C4-2B (cell line): Measurements from ENCODE around the gene ZNF79.

Experiments used
- ZFX ChIP-seq: fragments of 450-650 bp; IDR thresholded peaks from 2 replicates; pipeline ENCODE4 v1.6.1; 2017
- TF ChIP-seq, protein P1 (sequence below): fragments of 450-650 bp; conservative IDR thresholded peaks from 2 replicates; pipeline ENCODE4 v1.5.1; 2017; ENCODE audit warnings: mild to moderate bottlenecking

DNA sequence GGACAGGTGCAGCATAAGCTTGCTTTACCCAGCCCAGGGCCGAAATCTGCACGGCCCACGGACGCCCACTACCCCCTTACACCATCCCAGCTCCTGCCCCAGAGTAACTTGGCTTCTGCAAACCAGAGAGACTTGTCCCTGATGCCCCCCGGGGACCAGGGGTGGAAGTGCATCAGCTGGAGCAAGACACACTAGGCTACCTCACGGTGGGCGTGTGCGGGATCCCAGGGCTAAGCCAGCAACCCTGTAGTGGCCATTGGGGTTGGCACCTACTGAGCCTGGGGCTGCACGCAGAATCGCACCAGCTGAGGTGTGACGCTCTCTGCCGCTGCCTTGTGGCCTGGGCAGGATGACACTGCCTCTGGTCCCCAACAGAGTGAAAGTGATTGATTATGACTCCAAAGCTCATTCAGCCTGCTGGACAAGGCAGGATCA, 6.1 kb upstream of the ZNF79 start:
- TF ChIP-seq, protein P1, sequence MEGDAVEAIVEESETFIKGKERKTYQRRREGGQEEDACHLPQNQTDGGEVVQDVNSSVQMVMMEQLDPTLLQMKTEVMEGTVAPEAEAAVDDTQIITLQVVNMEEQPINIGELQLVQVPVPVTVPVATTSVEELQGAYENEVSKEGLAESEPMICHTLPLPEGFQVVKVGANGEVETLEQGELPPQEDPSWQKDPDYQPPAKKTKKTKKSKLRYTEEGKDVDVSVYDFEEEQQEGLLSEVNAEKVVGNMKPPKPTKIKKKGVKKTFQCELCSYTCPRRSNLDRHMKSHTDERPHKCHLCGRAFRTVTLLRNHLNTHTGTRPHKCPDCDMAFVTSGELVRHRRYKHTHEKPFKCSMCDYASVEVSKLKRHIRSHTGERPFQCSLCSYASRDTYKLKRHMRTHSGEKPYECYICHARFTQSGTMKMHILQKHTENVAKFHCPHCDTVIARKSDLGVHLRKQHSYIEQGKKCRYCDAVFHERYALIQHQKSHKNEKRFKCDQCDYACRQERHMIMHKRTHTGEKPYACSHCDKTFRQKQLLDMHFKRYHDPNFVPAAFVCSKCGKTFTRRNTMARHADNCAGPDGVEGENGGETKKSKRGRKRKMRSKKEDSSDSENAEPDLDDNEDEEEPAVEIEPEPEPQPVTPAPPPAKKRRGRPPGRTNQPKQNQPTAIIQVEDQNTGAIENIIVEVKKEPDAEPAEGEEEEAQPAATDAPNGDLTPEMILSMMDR = no peak; the same call in 1 of the 2 replicates
- TF ChIP-seq ZFX = no peak
